ENCODE measurements around the gene WWP2. TPM values are rescaled to one million over a fixed set of nuclear protein-coding genes. Genes with fewer than 3 reads are reported as not detected.

Gene WWP2
- total and polyA plus RNA-seq, 2 donors (not counting 3 experiments of a cell fraction or from before 2014, with no cell fraction given): 17.9 to 44.9 TPM

- Histone ChIP-seq H3K4me1 (ENCODE audit: control insufficient read depth, extremely low read depth, insufficient read depth, low read length) (no peaks in the 10 kb centered on the region), H3K4me2 (ENCODE audit: insufficient read depth, low read length) (no peak overlapping the region), H3K9me1 (replicated peaks; ENCODE audit: control insufficient read depth, extremely low read depth, insufficient read depth, low read length) (no peaks in the 10 kb centered on the region), H3K36me3 (ENCODE audit: control insufficient read depth in 2 of 2, extremely low read depth in 1 of 2, insufficient read depth in 2 of 2, low read length in 2 of 2) (peaks cover 2 to 3% of the 10 kb centered on the region in 2 experiments), H3K9ac (replicated peaks; ENCODE audit: extremely low read depth, insufficient read depth, low read length) (no peak overlapping the region), H3K27me3 (ENCODE audit: control insufficient read depth in 2 of 2, insufficient read depth in 2 of 2, low read length in 2 of 2) (no peaks in the 10 kb centered on the region), H4K20me1 (replicated peaks; ENCODE audit: control insufficient read depth, extremely low read depth, insufficient read depth, low read length) (no peaks in the 10 kb centered on the region), H3K4me3 (replicated peaks in 1 of 3; ENCODE audit: insufficient read depth in 1 of 3, low read depth in 1 of 3, low read length in 3 of 3) (no peak overlapping the region), H3K27ac (ENCODE audit: insufficient read depth, low read depth, low read length) (no peak overlapping the region), H2AFZ (ENCODE audit: low read depth, low read length) (no peak overlapping the region), H3K79me2 (ENCODE audit: control insufficient read depth, insufficient read depth, low read length) (no peaks in the 10 kb centered on the region), H3K9me3 (replicated peaks; ENCODE audit: control insufficient read depth, insufficient read depth, low read length) (no peaks in the 10 kb centered on the region)
- dilution Hi-C loops (cut with MboI; ENCODE audit: extremely low pct_ligation_motif_present, low sequenced_read_pairs): no loop called here
- TF ChIP-seq MAX (IDR thresholded peaks at IDR 0.05; ENCODE audit: insufficient read depth, insufficient read length): no peak
- no peak for TF ChIP-seq POLR2AphosphoS5 (IDR thresholded peaks at IDR 0.05; ENCODE audit: insufficient read depth, low read depth, low read length)
- no peak for TF ChIP-seq POLR2A (IDR thresholded peaks at IDR 0.05; ENCODE audit: low read depth, low read length)
- no peak for TF ChIP-seq JUN (IDR thresholded peaks at IDR 0.05; ENCODE audit: borderline replicate concordance, insufficient read depth, insufficient read length, low read depth)
- no peak for TF ChIP-seq GATA2 (IDR thresholded peaks at IDR 0.05; ENCODE audit: insufficient read depth, insufficient read length, low read depth, low read length)
- TF ChIP-seq CTCF (IDR thresholded peaks at IDR 0.05; ENCODE audit: extremely low read depth in 1 of 2, insufficient read depth in 1 of 2, low read depth in 1 of 2, low read length in 2 of 2): no peak
- no peak for TF ChIP-seq EZH2 (IDR thresholded peaks at IDR 0.05; ENCODE audit: borderline replicate concordance, low read depth, low read length, severe bottlenecking)
- TF ChIP-seq FOS (IDR thresholded peaks at IDR 0.05; ENCODE audit: borderline replicate concordance, insufficient read depth, low read length): no peak
- no peak for TF ChIP-seq MYC (IDR thresholded peaks at IDR 0.05; ENCODE audit: low read depth, low read length)
- ChIA-PET POLR2A (interaction anchor here (0.6 kb wide), 1 partner anchor 543 kb away, joined by 3 read pairs; no protein-coding TSS in a partner anchor), CTCF (interaction anchor here (1.1 to 2.8 kb wide), 2 partner anchors 62 to 69 kb away, joined by 3 to 10 read pairs; no protein-coding TSS in a partner anchor)
- DNase-seq (ENCODE audit: low read depth, low spot score) (no peak), FAIRE-seq (no peak)
- intact Hi-C loops (cut with micrococcal nuclease): no loop called here
- no TSS peak for BruUV-seq (replicated peaks)
Observed at GRCh38 chr16:69867784-69868560, 105.8 kb downstream of the WWP2 start.

Measured in endothelial cell of umbilical vein (primary cell).